GM19193 (cell line): ENCODE data around the gene JUP.

Source experiments
- POLR2A ChIP-seq: IDR thresholded peaks from 4 replicates; pipeline ENCODE4 v1.6.1; 2011; ENCODE audit not compliant: insufficient read depth, insufficient read length; ENCODE audit errors: extremely low read depth

Gene JUP

GRCh38 chr17:41786227-41787020 is at the start of gene JUP:
Gene JUP (minus strand): TSS chr17:41786711. CDS start chr17:41771854, 14,857 bp downstream.
- TF ChIP-seq POLR2A = peak; percentile 40

- TF ChIP-seq POLR2A = peak; percentile 50
Measured at GRCh38 chr17:41835800-41836549, 49.5 kb upstream of the JUP start, which contains the start of gene NT5C3B. Gene NT5C3B (minus strand): TSS chr17:41836232. CDS start chr17:41836193, 39 bp downstream.

GRCh38 chr17:41835214-41835799 is 48.8 kb upstream of the JUP start:
- TF ChIP-seq POLR2A = no peak

GRCh38 chr17:41825175-41825845 is 38.8 kb upstream of the JUP start:
- TF ChIP-seq POLR2A = no peak

- no peak for TF ChIP-seq POLR2A
Measured at GRCh38 chr17:41824086-41824485, 37.6 kb upstream of the JUP start.

- no peak for TF ChIP-seq POLR2A
Measured at GRCh38 chr17:41823580-41823979, 37.1 kb upstream of the JUP start.

- TF ChIP-seq POLR2A = no peak
Measured at GRCh38 chr17:41823141-41823524, 36.6 kb upstream of the JUP start.

- no peak for TF ChIP-seq POLR2A
Measured at GRCh38 chr17:41822216-41823140, 36.0 kb upstream of the JUP start.

- no peak for TF ChIP-seq POLR2A
Measured at GRCh38 chr17:41821776-41822175, 35.3 kb upstream of the JUP start.

- no peak for TF ChIP-seq POLR2A
Measured at GRCh38 chr17:41818024-41818423, 31.5 kb upstream of the JUP start.

GRCh38 chr17:41816637-41817320 is 30.3 kb upstream of the JUP start:
- no peak for TF ChIP-seq POLR2A

- no peak for TF ChIP-seq POLR2A
Measured at GRCh38 chr17:41814195-41814594, 27.7 kb upstream of the JUP start.

- no peak for TF ChIP-seq POLR2A
Measured at GRCh38 chr17:41813699-41814124, 27.2 kb upstream of the JUP start.
